Karpas-422 (cell line): ENCODE results near the gene SYNE1. TPM values are rescaled to one million over a fixed set of nuclear protein-coding genes. Genes with fewer than 3 reads are reported as not detected.

ENCODE experiments used
- DNase-seq: peaks from one replicate; pipeline ENCODE4 v3.0.0-alpha.2; 2015
- H2AFZ ChIP-seq: fragments of 200-600 bp; sonication (generic); 2 replicates; pipeline ENCODE4 v1.6.1; 2014; ENCODE audit warnings: antibody characterized with exemption, low read length, mixed read lengths
- H3K27ac ChIP-seq: fragments of 200-600 bp; sonication (generic); 2 replicates; pipeline ENCODE4 v1.5.1; 2014; ENCODE audit warnings: mild to moderate bottlenecking, low read length, moderate library complexity
- H3K27me3 ChIP-seq: fragments of 200-600 bp; sonication (generic); 2 replicates; pipeline ENCODE4 v1.6.1; 2014; ENCODE audit warnings: low read length, mixed read lengths
- H3K36me3 ChIP-seq: fragments of 200-600 bp; sonication (generic); 2 replicates; pipeline ENCODE4 v1.6.1; 2014; ENCODE audit warnings: low read length, mixed read lengths; ENCODE audit not compliant: insufficient read depth
- H3K4me1 ChIP-seq: fragments of 200-600 bp; sonication (generic); 2 replicates; pipeline ENCODE4 v1.6.1; 2014; ENCODE audit warnings: mild to moderate bottlenecking, low read length, mixed read lengths
- H3K4me2 ChIP-seq: fragments of 200-600 bp; sonication (generic); 2 replicates; pipeline ENCODE4 v1.6.1; 2014; ENCODE audit warnings: low read length, low read depth, mild to moderate bottlenecking; ENCODE audit not compliant: poor library complexity, severe bottlenecking
- H3K4me3 ChIP-seq: fragments of 200-600 bp; sonication (generic); 2 replicates; pipeline ENCODE4 v1.5.1; 2014; ENCODE audit warnings: mild to moderate bottlenecking, antibody characterized with exemption, low read length, mixed read lengths
- H3K79me2 ChIP-seq: fragments of 200-600 bp; sonication (generic); 2 replicates; pipeline ENCODE4 v1.6.1; 2014; ENCODE audit warnings: mild to moderate bottlenecking, low read length, mixed read lengths
- H3K9ac ChIP-seq: fragments of 200-600 bp; sonication (generic); 2 replicates; pipeline ENCODE4 v1.6.0; 2014; ENCODE audit warnings: low read length
- H3K9me2 ChIP-seq: fragments of 200-600 bp; sonication (generic), shearing (Covaris generic); replicated peaks from 2 replicates; pipeline ENCODE4 v1.6.0; 2014; ENCODE audit warnings: mild to moderate bottlenecking, low read length, moderate library complexity; ENCODE audit not compliant: insufficient read depth
- H3K9me3 ChIP-seq: fragments of 300-700, 200-600 bp; sonication (generic); 2 replicates; pipeline ENCODE4 v1.6.1; 2014; ENCODE audit warnings: low read length, mixed read lengths
- H4K20me1 ChIP-seq: fragments of 200-600 bp; sonication (generic); 2 replicates; pipeline ENCODE4 v1.6.1; 2014; ENCODE audit warnings: mild to moderate bottlenecking, antibody characterized with exemption, low read length, low read depth; ENCODE audit not compliant: insufficient read depth
- total RNA-seq: library from RNA; depleted of rRNA; stranded (reverse); fragments of >200 nt; shearing (Covaris generic); gene quantifications from 2 replicates; pipeline ENCODE4 v1.2.3, GENCODE V29; 2014; ENCODE audit warnings: low replicate concordance

The SYNE1 gene
- total RNA-seq, 1 experiment from 2014 or later: 137 TPM

GRCh38 chr6:152588456-152588855 is 48.7 kb downstream of the SYNE1 start:
- Histone ChIP-seq H3K9me3 (no peaks in the 10 kb centered on the region), H2AFZ (no peak overlapping the region), H3K27ac (no peak overlapping the region), H3K79me2 (no peaks in the 10 kb centered on the region), H3K4me1 (peaks cover 13% of the 10 kb centered on the region), H3K36me3 (no peaks in the 10 kb centered on the region), H3K9me2 (no peaks in the 10 kb centered on the region), H3K27me3 (no peaks in the 10 kb centered on the region), H3K9ac (no peak overlapping the region), H3K4me3 (no peak overlapping the region), H4K20me1 (no peaks in the 10 kb centered on the region), H3K4me2 (no peak overlapping the region)
- no peak for DNase-seq

GRCh38 chr6:152587473-152587872 is 49.7 kb downstream of the SYNE1 start:
- no peak overlapping the region for H3K9ac ChIP-seq
- H3K27me3 ChIP-seq: no peaks in the 10 kb centered on the region
- peak overlapping the region; percentile 18 for H3K4me2 ChIP-seq
- no peaks in the 10 kb centered on the region for H4K20me1 ChIP-seq
- no peaks in the 10 kb centered on the region for H3K9me2 ChIP-seq
- H3K4me3 ChIP-seq: no peak overlapping the region
- H2AFZ ChIP-seq: no peak overlapping the region
- no peaks in the 10 kb centered on the region for H3K79me2 ChIP-seq
- H3K4me1 ChIP-seq: peaks cover 13% of the 10 kb centered on the region
- no peaks in the 10 kb centered on the region for H3K9me3 ChIP-seq
- H3K27ac ChIP-seq: no peak overlapping the region
- no peaks in the 10 kb centered on the region for H3K36me3 ChIP-seq
- DNase-seq: peak; percentile 70

- Histone ChIP-seq H3K27ac (no peak overlapping the region), H3K36me3 (no peaks in the 10 kb centered on the region), H3K9ac (no peak overlapping the region), H3K4me1 (peaks cover 13% of the 10 kb centered on the region), H3K27me3 (no peaks in the 10 kb centered on the region), H3K4me3 (no peak overlapping the region), H3K4me2 (no peak overlapping the region), H3K79me2 (no peaks in the 10 kb centered on the region), H3K9me2 (no peaks in the 10 kb centered on the region), H2AFZ (no peak overlapping the region), H3K9me3 (no peaks in the 10 kb centered on the region), H4K20me1 (no peaks in the 10 kb centered on the region)
- DNase-seq: no peak
Observed at GRCh38 chr6:152585236-152585635, 51.9 kb downstream of the SYNE1 start.

GRCh38 chr6:152583888-152584287 is 53.3 kb downstream of the SYNE1 start:
- Histone ChIP-seq H3K4me2 (no peak overlapping the region), H3K9ac (no peak overlapping the region), H3K36me3 (no peaks in the 10 kb centered on the region), H4K20me1 (no peaks in the 10 kb centered on the region), H2AFZ (no peak overlapping the region), H3K27me3 (no peaks in the 10 kb centered on the region), H3K27ac (no peak overlapping the region), H3K4me1 (peaks cover 13% of the 10 kb centered on the region), H3K9me2 (no peaks in the 10 kb centered on the region), H3K79me2 (no peaks in the 10 kb centered on the region), H3K9me3 (no peaks in the 10 kb centered on the region), H3K4me3 (no peak overlapping the region)
- no peak for DNase-seq

GRCh38 chr6:152576525-152576924 is 60.6 kb downstream of the SYNE1 start:
- Histone ChIP-seq H3K9ac (no peak overlapping the region), H4K20me1 (no peaks in the 10 kb centered on the region), H3K4me3 (no peak overlapping the region), H3K4me2 (no peak overlapping the region), H3K9me2 (no peaks in the 10 kb centered on the region), H3K36me3 (no peaks in the 10 kb centered on the region), H3K27ac (no peak overlapping the region), H3K9me3 (no peaks in the 10 kb centered on the region), H3K27me3 (no peaks in the 10 kb centered on the region), H3K79me2 (no peaks in the 10 kb centered on the region), H3K4me1 (peaks cover 20% of the 10 kb centered on the region), H2AFZ (no peak overlapping the region)
- DNase-seq: no peak

GRCh38 chr6:152575621-152576150 is 61.5 kb downstream of the SYNE1 start:
- Histone ChIP-seq H3K9me2 (no peaks in the 10 kb centered on the region), H3K79me2 (no peaks in the 10 kb centered on the region), H3K27ac (no peak overlapping the region), H3K36me3 (no peaks in the 10 kb centered on the region), H3K27me3 (no peaks in the 10 kb centered on the region), H2AFZ (no peak overlapping the region), H3K9ac (no peak overlapping the region), H3K9me3 (no peaks in the 10 kb centered on the region), H3K4me1 (peaks cover 25% of the 10 kb centered on the region), H4K20me1 (no peaks in the 10 kb centered on the region), H3K4me2 (no peak overlapping the region), H3K4me3 (no peak overlapping the region)
- DNase-seq: no peak

GRCh38 chr6:152575161-152575560 is 62.0 kb downstream of the SYNE1 start:
- Histone ChIP-seq H3K27me3 (no peaks in the 10 kb centered on the region), H3K4me1 (peaks cover 25% of the 10 kb centered on the region), H3K27ac (no peak overlapping the region), H3K4me2 (no peak overlapping the region), H3K79me2 (no peaks in the 10 kb centered on the region), H3K36me3 (no peaks in the 10 kb centered on the region), H3K9me2 (no peaks in the 10 kb centered on the region), H2AFZ (no peak overlapping the region), H4K20me1 (no peaks in the 10 kb centered on the region), H3K9ac (no peak overlapping the region), H3K9me3 (no peaks in the 10 kb centered on the region), H3K4me3 (no peak overlapping the region)
- no peak for DNase-seq

GRCh38 chr6:152573762-152574161 is 63.4 kb downstream of the SYNE1 start:
- Histone ChIP-seq H2AFZ (no peak overlapping the region), H3K9ac (no peak overlapping the region), H3K9me2 (no peaks in the 10 kb centered on the region), H3K9me3 (no peaks in the 10 kb centered on the region), H3K4me2 (no peak overlapping the region), H3K27ac (no peak overlapping the region), H3K79me2 (no peaks in the 10 kb centered on the region), H3K36me3 (no peaks in the 10 kb centered on the region), H3K27me3 (no peaks in the 10 kb centered on the region), H3K4me1 (peaks cover 25% of the 10 kb centered on the region), H3K4me3 (no peak overlapping the region), H4K20me1 (no peaks in the 10 kb centered on the region)
- DNase-seq: no peak
